ENCODE measurements around the gene MAPK8IP3.

MAPK8IP3 gene

GRCh38 chr16:1810536-1810935 lies 104.5 kb downstream of the MAPK8IP3 start:
- Histone ChIP-seq H3K4me3 (ENCODE audit: low read length) (no peak overlapping the region), H3K9ac (ENCODE audit: low read length) (no peak overlapping the region), H3F3A (ENCODE audit: insufficient read depth, low read length) (no peaks in the 10 kb centered on the region), H3K27ac (ENCODE audit: low read length) (no peak overlapping the region), H4K20me1 (ENCODE audit: insufficient read depth, low read length) (no peaks in the 10 kb centered on the region), H3K36me3 (replicated peaks; ENCODE audit: insufficient read depth, low read length) (no peaks in the 10 kb centered on the region), H3K9me3 (replicated peaks; ENCODE audit: insufficient read depth, low read length) (no peaks in the 10 kb centered on the region), H3K27me3 (replicated peaks; ENCODE audit: insufficient read depth, low read length) (no peaks in the 10 kb centered on the region), H2AFZ (ENCODE audit: low read length) (no peak overlapping the region), H3K9me2 (replicated peaks; ENCODE audit: insufficient read depth, low read length) (no peaks in the 10 kb centered on the region), H3K4me1 (ENCODE audit: low read length) (no peaks in the 10 kb centered on the region), H3K4me2 (ENCODE audit: low read depth, low read length) (no peak overlapping the region), H3K79me2 (ENCODE audit: low read length) (peaks cover 6% of the 10 kb centered on the region; the same call in 1 of the 2 replicates)
- no peak for TF ChIP-seq EZH2phosphoT487 (IDR thresholded peaks at IDR 0.05; ENCODE audit: low read length)
- TF ChIP-seq, protein P1, sequence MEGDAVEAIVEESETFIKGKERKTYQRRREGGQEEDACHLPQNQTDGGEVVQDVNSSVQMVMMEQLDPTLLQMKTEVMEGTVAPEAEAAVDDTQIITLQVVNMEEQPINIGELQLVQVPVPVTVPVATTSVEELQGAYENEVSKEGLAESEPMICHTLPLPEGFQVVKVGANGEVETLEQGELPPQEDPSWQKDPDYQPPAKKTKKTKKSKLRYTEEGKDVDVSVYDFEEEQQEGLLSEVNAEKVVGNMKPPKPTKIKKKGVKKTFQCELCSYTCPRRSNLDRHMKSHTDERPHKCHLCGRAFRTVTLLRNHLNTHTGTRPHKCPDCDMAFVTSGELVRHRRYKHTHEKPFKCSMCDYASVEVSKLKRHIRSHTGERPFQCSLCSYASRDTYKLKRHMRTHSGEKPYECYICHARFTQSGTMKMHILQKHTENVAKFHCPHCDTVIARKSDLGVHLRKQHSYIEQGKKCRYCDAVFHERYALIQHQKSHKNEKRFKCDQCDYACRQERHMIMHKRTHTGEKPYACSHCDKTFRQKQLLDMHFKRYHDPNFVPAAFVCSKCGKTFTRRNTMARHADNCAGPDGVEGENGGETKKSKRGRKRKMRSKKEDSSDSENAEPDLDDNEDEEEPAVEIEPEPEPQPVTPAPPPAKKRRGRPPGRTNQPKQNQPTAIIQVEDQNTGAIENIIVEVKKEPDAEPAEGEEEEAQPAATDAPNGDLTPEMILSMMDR (IDR thresholded peaks at IDR 0.05; ENCODE audit: low read length): no peak
- no peak for TF ChIP-seq EZH2 (optimal IDR thresholded peaks at IDR 0.05; ENCODE audit: low read depth, low read length)
- no peak for DNase-seq

- Histone ChIP-seq H3K79me2 (ENCODE audit: low read length) (peaks cover 6% of the 10 kb centered on the region; the same call in 1 of the 2 replicates), H3K27me3 (replicated peaks; ENCODE audit: insufficient read depth, low read length) (no peaks in the 10 kb centered on the region), H3K9me3 (replicated peaks; ENCODE audit: insufficient read depth, low read length) (no peaks in the 10 kb centered on the region), H3F3A (ENCODE audit: insufficient read depth, low read length) (no peaks in the 10 kb centered on the region), H3K36me3 (replicated peaks; ENCODE audit: insufficient read depth, low read length) (no peaks in the 10 kb centered on the region), H4K20me1 (ENCODE audit: insufficient read depth, low read length) (no peaks in the 10 kb centered on the region), H3K4me1 (ENCODE audit: low read length) (no peaks in the 10 kb centered on the region), H3K4me2 (ENCODE audit: low read depth, low read length) (no peak overlapping the region), H3K9me2 (replicated peaks; ENCODE audit: insufficient read depth, low read length) (no peaks in the 10 kb centered on the region), H3K9ac (ENCODE audit: low read length) (no peak overlapping the region), H3K27ac (ENCODE audit: low read length) (no peak overlapping the region), H2AFZ (ENCODE audit: low read length) (no peak overlapping the region), H3K4me3 (ENCODE audit: low read length) (no peak overlapping the region)
- no peak for DNase-seq
- no peak for TF ChIP-seq EZH2 (optimal IDR thresholded peaks at IDR 0.05; ENCODE audit: low read depth, low read length)
- TF ChIP-seq EZH2phosphoT487 (IDR thresholded peaks at IDR 0.05; ENCODE audit: low read length): no peak
Measured at GRCh38 chr16:1812732-1813163, 106.8 kb downstream of the MAPK8IP3 start.

GRCh38 chr16:1815461-1815860 lies 109.5 kb downstream of the MAPK8IP3 start:
- no peaks in the 10 kb centered on the region for H3K27me3 ChIP-seq (replicated peaks; ENCODE audit: insufficient read depth, low read length)
- no peak overlapping the region for H3K4me3 ChIP-seq (ENCODE audit: low read length)
- peaks cover 6% of the 10 kb centered on the region; the same call in 1 of the 2 replicates for H3K79me2 ChIP-seq (ENCODE audit: low read length)
- H3K4me1 ChIP-seq (ENCODE audit: low read length): no peaks in the 10 kb centered on the region
- no peaks in the 10 kb centered on the region for H3K9me3 ChIP-seq (replicated peaks; ENCODE audit: insufficient read depth, low read length)
- H2AFZ ChIP-seq (ENCODE audit: low read length): no peak overlapping the region
- DNase-seq: no peak
- no peak overlapping the region for H3K9ac ChIP-seq (ENCODE audit: low read length)
- H3F3A ChIP-seq (ENCODE audit: insufficient read depth, low read length): no peaks in the 10 kb centered on the region
- TF ChIP-seq, protein P1 (IDR thresholded peaks at IDR 0.05; ENCODE audit: low read length): no peak
- no peak for TF ChIP-seq EZH2phosphoT487 (IDR thresholded peaks at IDR 0.05; ENCODE audit: low read length)
- no peak for TF ChIP-seq EZH2 (optimal IDR thresholded peaks at IDR 0.05; ENCODE audit: low read depth, low read length)
- H4K20me1 ChIP-seq (ENCODE audit: insufficient read depth, low read length): no peaks in the 10 kb centered on the region
- H3K27ac ChIP-seq (ENCODE audit: low read length): no peak overlapping the region
- H3K4me2 ChIP-seq (ENCODE audit: low read depth, low read length): no peak overlapping the region
- no peaks in the 10 kb centered on the region for H3K36me3 ChIP-seq (replicated peaks; ENCODE audit: insufficient read depth, low read length)
- no peaks in the 10 kb centered on the region for H3K9me2 ChIP-seq (replicated peaks; ENCODE audit: insufficient read depth, low read length)
